IPS-18a (cell line): Measurements from ENCODE around the gene ENTR1.
A peak's percentile ranks its signal among the peaks of the same experiment; 100 is the strongest.

ENCODE experiments used
- H3K27ac ChIP-seq: one replicate; pipeline ENCODE4 v1.5.1; 2013; ENCODE audit warnings: low read length
- H3K27me3 ChIP-seq: one replicate; pipeline ENCODE4 v1.6.1; 2013; ENCODE audit warnings: mild to moderate bottlenecking, low read length; ENCODE audit not compliant: control insufficient read depth, insufficient read depth
- H3K36me3 ChIP-seq: one replicate; pipeline ENCODE4 v1.6.1; 2013; ENCODE audit warnings: low read depth, low read length; ENCODE audit not compliant: control insufficient read depth
- H3K4me1 ChIP-seq: one replicate; pipeline ENCODE4 v1.6.1; 2013; ENCODE audit warnings: low read depth, low read length; ENCODE audit not compliant: control insufficient read depth
- H3K4me3 ChIP-seq: one replicate; pipeline ENCODE4 v1.5.1; 2013; ENCODE audit warnings: low read length
- H3K9ac ChIP-seq: one replicate; pipeline ENCODE4 v1.6.1; 2013; ENCODE audit warnings: mild to moderate bottlenecking, low read length, moderate library complexity
- H3K9me3 ChIP-seq: one replicate; pipeline ENCODE4 v1.6.1; 2013; ENCODE audit warnings: low read depth, low read length; ENCODE audit not compliant: control insufficient read depth

Gene ENTR1, protein sequence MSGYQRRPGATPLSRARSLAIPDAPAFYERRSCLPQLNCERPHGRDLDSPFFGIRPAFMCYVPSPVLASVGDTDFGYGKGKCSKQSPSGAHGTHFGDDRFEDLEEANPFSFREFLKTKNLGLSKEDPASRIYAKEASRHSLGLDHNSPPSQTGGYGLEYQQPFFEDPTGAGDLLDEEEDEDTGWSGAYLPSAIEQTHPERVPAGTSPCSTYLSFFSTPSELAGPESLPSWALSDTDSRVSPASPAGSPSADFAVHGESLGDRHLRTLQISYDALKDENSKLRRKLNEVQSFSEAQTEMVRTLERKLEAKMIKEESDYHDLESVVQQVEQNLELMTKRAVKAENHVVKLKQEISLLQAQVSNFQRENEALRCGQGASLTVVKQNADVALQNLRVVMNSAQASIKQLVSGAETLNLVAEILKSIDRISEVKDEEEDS

GRCh38 chr9:136410500-136411287 lies at the start of gene ENTR1, which contains the start of gene PMPCA:
Gene ENTR1, minus strand, starts transcription at chr9:136410614. Its CDS starts 217 bp downstream, at chr9:136410397.
Gene PMPCA, plus strand, starts transcription at chr9:136410658. Its CDS starts 11 bp downstream, at chr9:136410669.
- Histone ChIP-seq H3K4me1 (no peaks in the 10 kb centered on the region), H3K4me3 (peak within 1 kb of the TSS; percentile 83), H3K27ac (peak within 1 kb of the TSS; percentile 72)

DNA sequence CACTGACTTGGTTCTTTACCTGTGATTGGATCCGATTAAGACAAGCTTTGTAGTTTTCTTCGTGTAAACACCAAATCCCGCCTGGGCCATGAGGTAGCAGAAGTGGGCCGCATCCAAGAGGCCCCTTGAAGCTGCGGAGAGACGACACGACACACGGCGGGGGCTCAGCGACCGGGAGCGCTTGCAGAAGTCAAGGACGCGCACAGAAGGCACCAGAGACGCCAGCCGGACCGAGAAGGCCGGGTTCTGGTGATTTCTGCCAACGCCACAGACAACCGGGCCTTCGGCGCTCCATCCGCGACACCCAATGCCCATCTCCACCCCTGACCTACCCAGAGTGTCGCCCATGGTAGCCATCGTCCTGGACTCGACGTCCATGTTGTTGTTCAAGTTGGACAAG lies 49.0 kb upstream of the ENTR1 start:
- H3K4me1 ChIP-seq = no peaks in the 10 kb centered on the region
- H3K4me3 ChIP-seq = no peak overlapping the region
- H3K9ac ChIP-seq = no peak overlapping the region
- peaks cover 88% of the 10 kb centered on the region for H3K36me3 ChIP-seq
- H3K9me3 ChIP-seq = no peaks in the 10 kb centered on the region
- H3K27me3 ChIP-seq = no peaks in the 10 kb centered on the region
- no peak overlapping the region for H3K27ac ChIP-seq

More at GRCh38 chr9:136410500-136411287, at the start of gene ENTR1, which contains the start of gene PMPCA:
- Histone ChIP-seq H3K9ac (peak within 1 kb of the TSS; percentile 89), H3K27me3 (no peaks in the 10 kb centered on the region), H3K36me3 (peaks cover 55% of the 10 kb centered on the region), H3K9me3 (no peaks in the 10 kb centered on the region)

GRCh38 chr9:136457326-136457725 lies 46.9 kb upstream of the ENTR1 start:
- Histone ChIP-seq H3K9ac (no peak overlapping the region), H3K9me3 (no peaks in the 10 kb centered on the region), H3K4me3 (no peak overlapping the region), H3K4me1 (no peaks in the 10 kb centered on the region), H3K27me3 (no peaks in the 10 kb centered on the region), H3K36me3 (peaks cover 82% of the 10 kb centered on the region), H3K27ac (no peak overlapping the region)

DNA sequence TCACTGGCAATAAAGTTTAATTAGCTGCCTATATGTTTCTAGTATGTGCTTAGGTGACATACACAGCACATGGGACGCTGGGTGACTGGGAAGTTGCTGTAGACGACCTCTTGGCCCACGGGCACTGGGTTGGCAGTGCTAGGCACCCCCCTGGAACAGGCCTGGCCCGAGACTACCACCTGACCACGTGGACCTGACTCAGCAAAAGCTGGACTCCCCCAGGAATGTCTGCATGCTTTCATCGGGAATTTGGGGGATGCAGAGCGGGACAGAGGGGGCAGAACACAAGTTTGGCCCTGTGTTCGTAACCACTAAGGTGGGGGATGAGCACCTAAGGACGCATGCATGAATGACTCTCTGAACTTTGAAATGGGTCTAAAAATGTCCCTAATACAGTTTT lies 45.8 kb upstream of the ENTR1 start:
- Histone ChIP-seq H3K4me1 (no peaks in the 10 kb centered on the region), H3K9ac (no peak overlapping the region), H3K27ac (no peak overlapping the region), H3K4me3 (no peak overlapping the region), H3K9me3 (no peaks in the 10 kb centered on the region), H3K27me3 (no peaks in the 10 kb centered on the region), H3K36me3 (peaks cover 81% of the 10 kb centered on the region)

DNA sequence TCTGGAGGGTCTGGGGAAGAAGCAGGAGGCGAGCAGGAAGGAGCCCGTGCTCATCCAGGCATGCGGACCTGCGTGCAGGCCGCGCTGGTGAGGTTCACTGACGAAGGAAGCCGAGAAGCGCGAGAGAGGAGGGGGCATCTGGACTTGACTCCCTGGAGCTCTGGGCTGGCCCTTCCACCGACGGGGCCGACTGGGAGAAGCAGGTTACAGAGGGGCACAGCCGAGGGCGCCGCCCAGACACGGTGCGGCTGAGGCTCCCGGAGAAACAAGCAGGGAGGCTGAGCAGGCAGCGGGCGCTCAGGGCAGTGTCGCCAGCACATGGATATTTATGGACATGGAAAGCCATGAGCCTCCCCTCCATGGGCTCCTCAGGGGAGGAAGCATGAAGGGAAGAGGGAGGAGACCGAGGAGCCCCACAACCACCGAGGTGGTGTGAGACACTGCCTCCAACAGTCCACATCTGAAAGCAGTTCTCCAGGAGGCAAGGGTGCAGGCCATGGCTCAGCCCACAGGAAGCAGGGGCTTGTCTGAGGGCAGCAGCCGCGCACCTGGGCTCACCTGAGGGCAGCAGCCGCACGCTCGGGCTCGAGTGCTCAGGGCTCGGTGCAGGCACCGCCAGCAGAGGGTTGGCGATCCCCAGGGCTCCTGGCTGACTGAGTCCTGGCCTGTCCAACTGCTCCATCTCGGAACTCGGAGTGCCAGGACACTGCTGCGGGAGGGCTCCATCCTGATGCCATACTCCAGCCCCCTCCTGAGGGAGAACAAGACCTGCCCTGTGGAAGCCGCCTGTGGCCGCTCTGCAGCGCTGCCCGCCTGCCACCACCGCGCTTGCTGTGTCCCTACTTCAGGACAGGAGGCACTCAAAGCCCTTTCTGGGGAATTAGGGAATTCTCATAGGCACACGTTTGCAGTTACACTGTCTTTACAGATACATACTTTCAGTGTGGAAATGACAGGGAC lies 44.9 kb upstream of the ENTR1 start:
- Histone ChIP-seq H3K4me3 (no peak overlapping the region), H3K9me3 (no peaks in the 10 kb centered on the region), H3K27me3 (no peaks in the 10 kb centered on the region), H3K4me1 (no peaks in the 10 kb centered on the region), H3K36me3 (peaks cover 83% of the 10 kb centered on the region), H3K9ac (no peak overlapping the region), H3K27ac (no peak overlapping the region)

- H3K4me1 ChIP-seq = no peaks in the 10 kb centered on the region
- H3K27me3 ChIP-seq = no peaks in the 10 kb centered on the region
- no peaks in the 10 kb centered on the region for H3K9me3 ChIP-seq
- H3K4me3 ChIP-seq = no peak overlapping the region
- peaks cover 85% of the 10 kb centered on the region for H3K36me3 ChIP-seq
- H3K9ac ChIP-seq = no peak overlapping the region
- no peak overlapping the region for H3K27ac ChIP-seq
Observed at GRCh38 chr9:136454026-136454796, 43.8 kb upstream of the ENTR1 start.

DNA sequence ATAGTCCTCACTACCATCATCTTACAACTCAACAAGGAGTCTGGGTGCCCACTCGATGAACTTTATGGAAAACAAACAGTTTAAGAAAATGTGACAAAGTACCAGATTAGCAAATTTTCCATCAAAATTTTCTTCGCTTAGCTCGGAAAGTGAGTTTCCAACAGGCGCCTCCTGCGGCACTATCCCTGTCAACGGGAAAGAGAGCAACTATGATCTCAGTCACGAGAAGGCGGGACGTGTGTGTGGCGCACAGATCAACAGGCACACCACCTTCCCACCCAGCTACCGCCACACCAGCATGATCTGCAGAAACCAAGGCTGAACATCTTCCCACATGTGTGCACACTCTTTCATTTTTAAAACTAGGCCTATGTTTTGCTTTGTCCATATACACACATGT lies 42.9 kb upstream of the ENTR1 start:
- Histone ChIP-seq H3K4me1 (no peaks in the 10 kb centered on the region), H3K4me3 (no peak overlapping the region), H3K27me3 (no peaks in the 10 kb centered on the region), H3K27ac (no peak overlapping the region), H3K9ac (no peak overlapping the region), H3K36me3 (peaks cover 85% of the 10 kb centered on the region), H3K9me3 (no peaks in the 10 kb centered on the region)

GRCh38 chr9:136451221-136451877 lies 40.9 kb upstream of the ENTR1 start:
- no peak overlapping the region for H3K27ac ChIP-seq
- no peak overlapping the region for H3K4me3 ChIP-seq
- no peaks in the 10 kb centered on the region for H3K27me3 ChIP-seq
- no peak overlapping the region for H3K9ac ChIP-seq
- H3K4me1 ChIP-seq = no peaks in the 10 kb centered on the region
- no peaks in the 10 kb centered on the region for H3K9me3 ChIP-seq
- peaks cover 86% of the 10 kb centered on the region for H3K36me3 ChIP-seq

- H3K4me1 ChIP-seq = no peaks in the 10 kb centered on the region
- H3K9ac ChIP-seq = no peak overlapping the region
- H3K4me3 ChIP-seq = no peak overlapping the region
- H3K9me3 ChIP-seq = no peaks in the 10 kb centered on the region
- no peaks in the 10 kb centered on the region for H3K27me3 ChIP-seq
- H3K27ac ChIP-seq = no peak overlapping the region
- peaks cover 84% of the 10 kb centered on the region for H3K36me3 ChIP-seq
Observed at GRCh38 chr9:136448655-136449054, 38.2 kb upstream of the ENTR1 start.

- H3K27me3 ChIP-seq = no peaks in the 10 kb centered on the region
- no peaks in the 10 kb centered on the region for H3K4me1 ChIP-seq
- peaks cover 88% of the 10 kb centered on the region for H3K36me3 ChIP-seq
- H3K4me3 ChIP-seq = no peak overlapping the region
- H3K9ac ChIP-seq = no peak overlapping the region
- no peak overlapping the region for H3K27ac ChIP-seq
- H3K9me3 ChIP-seq = no peaks in the 10 kb centered on the region
Observed at GRCh38 chr9:136447173-136447778, 36.9 kb upstream of the ENTR1 start.
